ENCODE measurements around the gene CAMTA1.

The CAMTA1 gene

GRCh38 chr1:7471836-7472235 lies 686.6 kb downstream of the CAMTA1 start:
- no peak overlapping the region for H3K14ac ChIP-seq (ENCODE audit: low read length)
- no peak overlapping the region for H3K4me3 ChIP-seq (ENCODE audit: low read depth, low read length)
- no peaks in the 10 kb centered on the region for H3K27me3 ChIP-seq (ENCODE audit: insufficient read depth, low read length)
- H3K9ac ChIP-seq (ENCODE audit: low read length): no peak overlapping the region
- no peak overlapping the region for H3K27ac ChIP-seq (ENCODE audit: low read depth, low read length)
- H3K4me1 ChIP-seq (ENCODE audit: control insufficient read depth in 1 of 2, insufficient read depth in 2 of 2, low read length in 2 of 2): peaks cover 8 to 15% of the 10 kb centered on the region in 2 experiments
- H3K36me3 ChIP-seq (ENCODE audit: control insufficient read depth in 1 of 2, insufficient read depth in 2 of 2, low read length in 2 of 2): no peaks in the 10 kb centered on the region
- H3K9me3 ChIP-seq (ENCODE audit: insufficient read depth, low read depth, low read length): peaks cover 5% of the 10 kb centered on the region
- no peak overlapping the region for H2BK5ac ChIP-seq (ENCODE audit: low read depth, low read length, poor library complexity)
- no peak overlapping the region for H3K4ac ChIP-seq (ENCODE audit: low read depth, low read length)
- no peaks in the 10 kb centered on the region for H3K79me2 ChIP-seq (ENCODE audit: control insufficient read depth, insufficient read depth, low read length, poor library complexity)
- no peak overlapping the region for H3K4me2 ChIP-seq (ENCODE audit: low read length)
- peaks cover 3% of the 10 kb centered on the region for H3K79me1 ChIP-seq (ENCODE audit: low read length)
- peak overlapping the region; percentile 71 for H4K91ac ChIP-seq (ENCODE audit: low read depth, low read length)
- no peak overlapping the region for H3K23ac ChIP-seq (ENCODE audit: low read length)
- H2BK12ac ChIP-seq (ENCODE audit: low read length): no peak overlapping the region
- H4K12ac ChIP-seq (ENCODE audit: low read depth, low read length): no peak overlapping the region
- no peak overlapping the region for H3K18ac ChIP-seq (ENCODE audit: low read length)
- peak; percentile 76 to 84 for DNase-seq
- WGBS (ENCODE audit: extremely low coverage, insufficient coverage, insufficient read length): no CpG with 5 or more reads among the region's 14 CpGs
- peak overlapping the region; percentile 24 for H2BK120ac ChIP-seq (ENCODE audit: insufficient read depth, low read length, poor library complexity)
- H4K8ac ChIP-seq (ENCODE audit: low read depth, low read length): no peak overlapping the region
- no peak overlapping the region for H2AFZ ChIP-seq (ENCODE audit: insufficient read depth, low read length, poor library complexity)
- H2AK5ac ChIP-seq (ENCODE audit: low read length): no peak overlapping the region

GRCh38 chr1:7473223-7474142 lies 688.2 kb downstream of the CAMTA1 start:
- whole genome bisulfite sequencing (ENCODE audit: extremely low coverage, insufficient coverage, insufficient read length): no CpG with 5 or more reads among the region's 13 CpGs

GRCh38 chr1:7474143-7474490 lies 688.9 kb downstream of the CAMTA1 start:
- WGBS (ENCODE audit: extremely low coverage, insufficient coverage, insufficient read length): no CpG with 5 or more reads among the region's 3 CpGs

More at GRCh38 chr1:7473223-7474142, 688.2 kb downstream of the CAMTA1 start:
- Histone ChIP-seq H3K4ac (ENCODE audit: low read depth, low read length) (no peak overlapping the region), H3K9ac (ENCODE audit: low read length) (no peak overlapping the region), H3K27me3 (ENCODE audit: insufficient read depth, low read length) (no peaks in the 10 kb centered on the region), H4K12ac (ENCODE audit: low read depth, low read length) (no peak overlapping the region), H3K23ac (ENCODE audit: low read length) (no peak overlapping the region), H3K18ac (ENCODE audit: low read length) (peak overlapping the region; percentile 9), H2AK5ac (ENCODE audit: low read length) (no peak overlapping the region), H3K4me1 (ENCODE audit: control insufficient read depth in 1 of 2, insufficient read depth in 2 of 2, low read length in 2 of 2) (peaks cover 8 to 15% of the 10 kb centered on the region in 2 experiments), H3K79me2 (ENCODE audit: control insufficient read depth, insufficient read depth, low read length, poor library complexity) (no peaks in the 10 kb centered on the region), H2BK5ac (ENCODE audit: low read depth, low read length, poor library complexity) (no peak overlapping the region), H4K8ac (ENCODE audit: low read depth, low read length) (no peak overlapping the region), H4K91ac (ENCODE audit: low read depth, low read length) (peak overlapping the region; percentile 22), H3K4me3 (ENCODE audit: low read depth, low read length) (no peak overlapping the region), H2BK12ac (ENCODE audit: low read length) (no peak overlapping the region), H3K9me3 (ENCODE audit: insufficient read depth, low read depth, low read length) (peaks cover 5% of the 10 kb centered on the region), H2BK120ac (ENCODE audit: insufficient read depth, low read length, poor library complexity) (no peak overlapping the region), H3K14ac (ENCODE audit: low read length) (no peak overlapping the region), H3K79me1 (ENCODE audit: low read length) (peaks cover 3% of the 10 kb centered on the region), H3K36me3 (ENCODE audit: control insufficient read depth in 1 of 2, insufficient read depth in 2 of 2, low read length in 2 of 2) (no peaks in the 10 kb centered on the region), H2AFZ (ENCODE audit: insufficient read depth, low read length, poor library complexity) (no peak overlapping the region), H3K4me2 (ENCODE audit: low read length) (no peak overlapping the region), H3K27ac (ENCODE audit: low read depth, low read length) (no peak overlapping the region)
- DNase-seq: no peak

DNA sequence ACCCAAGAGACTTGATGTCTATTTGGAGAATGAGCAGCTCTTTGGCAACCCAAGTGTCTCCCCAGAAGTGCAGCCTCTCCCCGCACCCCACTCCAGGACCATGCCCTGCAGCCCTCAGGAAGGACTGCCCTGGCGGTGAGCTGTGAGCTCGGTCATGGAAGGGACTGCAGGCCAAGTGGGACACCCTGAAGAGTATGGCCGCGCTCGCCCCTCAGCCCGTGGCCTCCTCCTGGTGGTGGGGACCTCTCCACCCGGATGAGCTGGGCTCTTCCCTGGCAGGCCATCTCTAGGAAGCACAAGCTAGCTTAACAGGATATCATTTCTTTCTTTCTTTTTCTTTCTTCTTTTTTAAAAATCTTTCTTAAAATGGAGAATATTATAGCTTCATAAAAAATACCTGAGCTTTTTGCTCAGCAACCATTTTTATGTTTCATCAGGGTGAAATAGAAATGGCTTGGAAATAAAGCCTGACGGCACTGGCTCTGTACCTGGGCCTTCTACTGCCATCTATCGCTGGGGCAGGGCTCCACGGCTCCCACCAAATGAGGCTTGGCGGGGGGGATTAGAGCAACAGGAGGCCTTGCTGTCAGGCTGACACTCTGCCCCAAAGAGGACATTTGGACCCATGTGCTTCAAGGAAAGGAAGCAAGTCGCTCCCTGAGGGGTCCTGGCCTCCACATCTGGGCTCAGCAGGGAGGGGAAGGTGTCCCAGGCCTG lies 689.7 kb downstream of the CAMTA1 start:
- Histone ChIP-seq H3K36me3 (ENCODE audit: control insufficient read depth in 1 of 2, insufficient read depth in 2 of 2, low read length in 2 of 2) (no peaks in the 10 kb centered on the region), H3K18ac (ENCODE audit: low read length) (no peak overlapping the region), H4K91ac (ENCODE audit: low read depth, low read length) (no peak overlapping the region), H3K23ac (ENCODE audit: low read length) (no peak overlapping the region), H4K12ac (ENCODE audit: low read depth, low read length) (no peak overlapping the region), H2AFZ (ENCODE audit: insufficient read depth, low read length, poor library complexity) (no peak overlapping the region), H3K4me3 (ENCODE audit: low read depth, low read length) (peak overlapping the region; percentile 59), H2AK5ac (ENCODE audit: low read length) (no peak overlapping the region), H2BK5ac (ENCODE audit: low read depth, low read length, poor library complexity) (no peak overlapping the region), H3K4me2 (ENCODE audit: low read length) (no peak overlapping the region), H3K9me3 (ENCODE audit: insufficient read depth, low read depth, low read length) (peaks cover 6% of the 10 kb centered on the region), H3K27ac (ENCODE audit: low read depth, low read length) (no peak overlapping the region), H4K8ac (ENCODE audit: low read depth, low read length) (no peak overlapping the region), H3K27me3 (ENCODE audit: insufficient read depth, low read length) (no peaks in the 10 kb centered on the region), H2BK120ac (ENCODE audit: insufficient read depth, low read length, poor library complexity) (no peak overlapping the region), H2BK12ac (ENCODE audit: low read length) (no peak overlapping the region), H3K4ac (ENCODE audit: low read depth, low read length) (no peak overlapping the region), H3K9ac (ENCODE audit: low read length) (no peak overlapping the region), H3K79me2 (ENCODE audit: control insufficient read depth, insufficient read depth, low read length, poor library complexity) (no peaks in the 10 kb centered on the region), H3K14ac (ENCODE audit: low read length) (no peak overlapping the region), H3K79me1 (ENCODE audit: low read length) (peaks cover 3% of the 10 kb centered on the region), H3K4me1 (ENCODE audit: control insufficient read depth in 1 of 2, insufficient read depth in 2 of 2, low read length in 2 of 2) (peaks cover 8 to 15% of the 10 kb centered on the region in 2 experiments)
- no peak for DNase-seq
- no CpG with 5 or more reads among the region's 13 CpGs for WGBS (ENCODE audit: extremely low coverage, insufficient coverage, insufficient read length)

More at GRCh38 chr1:7474143-7474490, 688.9 kb downstream of the CAMTA1 start:
- peaks cover 8 to 15% of the 10 kb centered on the region in 2 experiments for H3K4me1 ChIP-seq (ENCODE audit: control insufficient read depth in 1 of 2, insufficient read depth in 2 of 2, low read length in 2 of 2)
- H2BK12ac ChIP-seq (ENCODE audit: low read length): no peak overlapping the region
- H3K27ac ChIP-seq (ENCODE audit: low read depth, low read length): no peak overlapping the region
- no peak overlapping the region for H3K4ac ChIP-seq (ENCODE audit: low read depth, low read length)
- H3K4me3 ChIP-seq (ENCODE audit: low read depth, low read length): no peak overlapping the region
- H3K36me3 ChIP-seq (ENCODE audit: control insufficient read depth in 1 of 2, insufficient read depth in 2 of 2, low read length in 2 of 2): no peaks in the 10 kb centered on the region
- H4K8ac ChIP-seq (ENCODE audit: low read depth, low read length): no peak overlapping the region
- H3K9ac ChIP-seq (ENCODE audit: low read length): no peak overlapping the region
- no peak overlapping the region for H3K18ac ChIP-seq (ENCODE audit: low read length)
- H2AFZ ChIP-seq (ENCODE audit: insufficient read depth, low read length, poor library complexity): no peak overlapping the region
- H4K91ac ChIP-seq (ENCODE audit: low read depth, low read length): no peak overlapping the region
- no peaks in the 10 kb centered on the region for H3K27me3 ChIP-seq (ENCODE audit: insufficient read depth, low read length)
- no peak overlapping the region for H3K4me2 ChIP-seq (ENCODE audit: low read length)
- DNase-seq: no peak
- H3K14ac ChIP-seq (ENCODE audit: low read length): no peak overlapping the region
- H2AK5ac ChIP-seq (ENCODE audit: low read length): no peak overlapping the region
- no peak overlapping the region for H2BK120ac ChIP-seq (ENCODE audit: insufficient read depth, low read length, poor library complexity)
- no peak overlapping the region for H4K12ac ChIP-seq (ENCODE audit: low read depth, low read length)
- H3K79me1 ChIP-seq (ENCODE audit: low read length): peaks cover 3% of the 10 kb centered on the region
- H3K79me2 ChIP-seq (ENCODE audit: control insufficient read depth, insufficient read depth, low read length, poor library complexity): no peaks in the 10 kb centered on the region
- H3K9me3 ChIP-seq (ENCODE audit: insufficient read depth, low read depth, low read length): peaks cover 5% of the 10 kb centered on the region
- no peak overlapping the region for H2BK5ac ChIP-seq (ENCODE audit: low read depth, low read length, poor library complexity)
- no peak overlapping the region for H3K23ac ChIP-seq (ENCODE audit: low read length)
